ENCODE measurements around the gene ZC3H12D. TPM values are rescaled to one million over a fixed set of nuclear protein-coding genes. Genes with fewer than 3 reads are reported as not detected.
A peak's percentile ranks its signal among the peaks of the same experiment; 100 is the strongest.
"Not testable (repeated sequence)": the region's sequence is repeated elsewhere in the genome, so short reads cannot be mapped to it uniquely, and the experiment has no call there.

The ZC3H12D gene
- total RNA-seq, 2 experiments from 2014 or later: 75.8 to 82.7 TPM

GRCh38 chr6:149446791-149447376, 37.9 kb downstream of the ZC3H12D start:
- peak overlapping the region; percentile 58 for H3K27ac Mint-ChIP-seq

GRCh38 chr6:149445573-149445972, 39.2 kb downstream of the ZC3H12D start:
- intact Hi-C loops (cut with micrococcal nuclease): no loop called here
- no peaks in the 10 kb centered on the region for H3K9me3 Mint-ChIP-seq
- no peaks in the 10 kb centered on the region for H3K27me3 Mint-ChIP-seq (ENCODE audit: low read depth)
- H3K4me3 Mint-ChIP-seq: no peak overlapping the region
- CTCF ChIA-PET: interaction anchor here (0.9 to 3.6 kb wide), 2 partner anchors 39 to 71 kb away, joined by 4 to 21 read pairs; partner anchors contain the start of gene ZC3H12D
- no peak for DNase-seq
- peaks cover 16% of the 10 kb centered on the region for H3K36me3 Mint-ChIP-seq (ENCODE audit: low read depth)
- no peak overlapping the region for H3K27ac Mint-ChIP-seq
- H3K4me1 Mint-ChIP-seq (ENCODE audit: low read depth): peaks cover 6% of the 10 kb centered on the region

More at GRCh38 chr6:149446791-149447376, 37.9 kb downstream of the ZC3H12D start:
- intact Hi-C loops (cut with micrococcal nuclease): no loop called here
- no peaks in the 10 kb centered on the region for H3K9me3 Mint-ChIP-seq
- CTCF ChIA-PET: interaction anchor here (1.1 to 3.6 kb wide), 2 partner anchors 69 to 116 kb away, joined by 3 to 21 read pairs; no protein-coding TSS in a partner anchor
- no peaks in the 10 kb centered on the region for H3K27me3 Mint-ChIP-seq (ENCODE audit: low read depth)
- no peak overlapping the region for H3K4me3 Mint-ChIP-seq
- H3K36me3 Mint-ChIP-seq (ENCODE audit: low read depth): peaks cover 19% of the 10 kb centered on the region
- H3K4me1 Mint-ChIP-seq (ENCODE audit: low read depth): peaks cover 9% of the 10 kb centered on the region
- DNase-seq: no peak

DNA sequence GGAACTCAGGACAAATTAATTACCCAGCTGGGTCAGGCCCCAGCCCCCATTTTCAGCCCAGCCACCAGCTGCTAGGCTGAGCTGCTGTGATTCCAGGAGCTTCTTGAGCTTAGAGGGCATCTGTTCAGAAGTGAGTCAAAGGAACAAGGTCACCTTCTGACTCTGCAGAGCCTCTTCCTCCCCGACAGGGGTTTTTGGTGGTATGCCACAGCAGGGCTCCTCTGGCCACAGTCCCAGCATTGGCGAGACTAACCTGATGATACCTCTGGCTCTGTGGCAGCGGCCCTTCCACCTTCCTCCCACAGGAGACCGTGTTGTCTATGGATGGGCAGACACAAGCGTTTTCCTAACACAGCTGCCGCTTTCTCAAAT, 39.7 kb downstream of the ZC3H12D start:
- DNase-seq: no peak
- Mint-ChIP-seq H3K4me1 (ENCODE audit: low read depth) (peaks cover 5% of the 10 kb centered on the region), H3K9me3 (no peaks in the 10 kb centered on the region), H3K36me3 (ENCODE audit: low read depth) (peaks cover 12% of the 10 kb centered on the region), H3K4me3 (no peak overlapping the region), H3K27ac (no peak overlapping the region), H3K27me3 (ENCODE audit: low read depth) (no peaks in the 10 kb centered on the region)
- intact Hi-C loops (cut with micrococcal nuclease): no loop called here
- CTCF ChIA-PET: interaction anchor here (0.9 to 3.6 kb wide), 4 partner anchors 13 to 74 kb away, joined by 3 to 21 read pairs (median 6); partner anchors contain the start of gene ZC3H12D

GRCh38 chr6:149444360-149445094, 40.3 kb downstream of the ZC3H12D start:
- H3K4me3 Mint-ChIP-seq; H3K4me1 Mint-ChIP-seq (ENCODE audit: low read depth); intact Hi-C loops (cut with micrococcal nuclease); H3K27me3 Mint-ChIP-seq (ENCODE audit: low read depth); H3K27ac Mint-ChIP-seq; H3K36me3 Mint-ChIP-seq (ENCODE audit: low read depth); H3K9me3 Mint-ChIP-seq; DNase-seq: not testable (repeated sequence)
- CTCF ChIA-PET: interaction anchor here (0.9 to 3.6 kb wide), 5 partner anchors 11 to 75 kb away, joined by 3 to 21 read pairs (median 4); partner anchors contain the start of gene ZC3H12D

- no peaks in the 10 kb centered on the region for H3K9me3 Mint-ChIP-seq
- CTCF ChIA-PET: interaction anchor here (0.8 to 3.2 kb wide), 5 partner anchors 10 to 415 kb away, joined by 3 to 22 read pairs (median 3); no protein-coding TSS in a partner anchor
- H3K27ac Mint-ChIP-seq: no peak overlapping the region
- no peak overlapping the region for H3K4me3 Mint-ChIP-seq
- DNase-seq: no peak
- intact Hi-C loops (cut with micrococcal nuclease): no loop called here
- H3K36me3 Mint-ChIP-seq (ENCODE audit: low read depth): peaks cover 4% of the 10 kb centered on the region
- peaks cover 9% of the 10 kb centered on the region for H3K4me1 Mint-ChIP-seq (ENCODE audit: low read depth)
- no peaks in the 10 kb centered on the region for H3K27me3 Mint-ChIP-seq (ENCODE audit: low read depth)
Measured at GRCh38 chr6:149443411-149444181, 41.2 kb downstream of the ZC3H12D start.

DNA sequence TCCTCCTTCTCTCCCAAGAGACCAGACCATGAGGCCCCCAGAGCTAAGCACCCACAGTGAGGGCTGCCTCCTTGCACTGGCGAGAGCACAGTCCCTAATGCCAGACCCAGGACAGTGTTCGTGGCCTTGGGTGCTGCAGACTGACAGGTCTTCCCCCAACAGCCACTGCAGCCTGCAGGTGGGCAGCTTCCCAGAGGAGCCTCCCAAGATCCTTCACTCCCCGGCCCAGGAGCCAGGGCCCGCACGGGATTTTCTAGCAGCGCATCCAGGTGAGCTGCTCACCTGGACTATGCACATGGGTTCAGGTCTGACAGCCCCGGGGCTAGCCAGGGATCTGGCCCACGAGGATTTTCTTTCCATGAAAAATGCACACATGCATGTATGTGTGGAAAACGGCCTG, 43.1 kb downstream of the ZC3H12D start:
- CTCF ChIA-PET: interaction anchor here (0.9 to 3.2 kb wide), 2 partner anchors 10 to 31 kb away, joined by 3 to 22 read pairs; no protein-coding TSS in a partner anchor
- Mint-ChIP-seq H3K27me3 (ENCODE audit: low read depth) (no peaks in the 10 kb centered on the region), H3K4me3 (no peak overlapping the region), H3K36me3 (ENCODE audit: low read depth) (no peaks in the 10 kb centered on the region), H3K4me1 (ENCODE audit: low read depth) (peaks cover 13% of the 10 kb centered on the region), H3K27ac (no peak overlapping the region), H3K9me3 (no peaks in the 10 kb centered on the region)
- DNase-seq: no peak
- intact Hi-C loops (cut with micrococcal nuclease): no loop called here

- Mint-ChIP-seq H3K27ac (no peak overlapping the region), H3K36me3 (ENCODE audit: low read depth) (no peaks in the 10 kb centered on the region), H3K4me3 (no peak overlapping the region), H3K9me3 (no peaks in the 10 kb centered on the region), H3K27me3 (ENCODE audit: low read depth) (no peaks in the 10 kb centered on the region), H3K4me1 (ENCODE audit: low read depth) (peaks cover 13% of the 10 kb centered on the region)
- intact Hi-C loops (cut with micrococcal nuclease): no loop called here
- CTCF ChIA-PET: interaction anchor here (0.9 to 3.2 kb wide), 2 partner anchors 9 to 32 kb away, joined by 3 to 22 read pairs; no protein-coding TSS in a partner anchor
- no peak for DNase-seq
Measured at GRCh38 chr6:149440735-149441671, 43.8 kb downstream of the ZC3H12D start.

GRCh38 chr6:149439626-149440025, 45.2 kb downstream of the ZC3H12D start:
- H3K36me3 Mint-ChIP-seq (ENCODE audit: low read depth): no peaks in the 10 kb centered on the region
- no peak overlapping the region for H3K27ac Mint-ChIP-seq
- no peaks in the 10 kb centered on the region for H3K9me3 Mint-ChIP-seq
- intact Hi-C loops (cut with micrococcal nuclease): no loop called here
- no peak overlapping the region for H3K4me3 Mint-ChIP-seq
- CTCF ChIA-PET: no interaction called here
- no peak for DNase-seq
- H3K4me1 Mint-ChIP-seq (ENCODE audit: low read depth): peaks cover 12% of the 10 kb centered on the region
- no peaks in the 10 kb centered on the region for H3K27me3 Mint-ChIP-seq (ENCODE audit: low read depth)

GRCh38 chr6:149438855-149439254, 46.0 kb downstream of the ZC3H12D start:
- CTCF ChIA-PET: interaction anchor here (2.5 kb wide), 1 partner anchor 410 kb away, joined by 7 read pairs; no protein-coding TSS in a partner anchor
- Mint-ChIP-seq H3K4me3 (no peak overlapping the region), H3K36me3 (ENCODE audit: low read depth) (no peaks in the 10 kb centered on the region)

GRCh38 chr6:149437212-149437611, 47.6 kb downstream of the ZC3H12D start:
- Mint-ChIP-seq H3K4me1 (ENCODE audit: low read depth) (peaks cover 11% of the 10 kb centered on the region), H3K27ac (no peak overlapping the region), H3K27me3 (ENCODE audit: low read depth) (no peaks in the 10 kb centered on the region), H3K4me3 (no peak overlapping the region), H3K9me3 (no peaks in the 10 kb centered on the region), H3K36me3 (ENCODE audit: low read depth) (no peaks in the 10 kb centered on the region)
- CTCF ChIA-PET: interaction anchor here (2.5 to 6.3 kb wide), 2 partner anchors 80 to 409 kb away, joined by 7 to 58 read pairs; no protein-coding TSS in a partner anchor
- DNase-seq: no peak
- intact Hi-C loops (cut with micrococcal nuclease): no loop called here

More at GRCh38 chr6:149438855-149439254, 46.0 kb downstream of the ZC3H12D start:
- intact Hi-C loops (cut with micrococcal nuclease): no loop called here
- Mint-ChIP-seq H3K27me3 (ENCODE audit: low read depth) (no peaks in the 10 kb centered on the region), H3K9me3 (no peaks in the 10 kb centered on the region), H3K4me1 (ENCODE audit: low read depth) (peaks cover 11% of the 10 kb centered on the region), H3K27ac (peak overlapping the region; percentile 0)
- DNase-seq: no peak

DNA sequence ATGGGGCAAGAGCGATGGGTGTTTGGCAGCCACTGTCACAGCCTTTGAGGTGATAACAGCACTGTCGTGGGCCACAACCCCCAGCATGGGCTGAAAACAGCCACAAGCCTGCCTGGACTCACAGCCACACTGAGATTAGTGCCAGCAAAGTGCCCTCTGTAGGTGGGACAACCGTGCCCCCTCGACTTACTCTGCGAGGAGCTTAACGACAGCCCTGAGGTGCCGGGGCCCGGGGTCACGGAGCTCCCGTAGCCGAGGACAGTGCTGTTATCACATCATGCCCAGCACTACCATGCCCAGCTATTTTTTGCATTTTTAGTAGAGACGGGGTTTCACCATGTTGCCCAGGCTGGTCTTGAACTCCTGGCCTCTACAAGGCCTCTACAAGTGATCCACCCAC, 48.2 kb downstream of the ZC3H12D start:
- CTCF ChIA-PET: interaction anchor here (1.0 to 6.3 kb wide), 5 partner anchors 46 to 408 kb away, joined by 3 to 58 read pairs (median 7); no protein-coding TSS in a partner anchor
- H3K27ac Mint-ChIP-seq: no peak overlapping the region

More for the DNA sequence above, 48.2 kb downstream of the ZC3H12D start:
- DNase-seq: no peak
- Mint-ChIP-seq H3K4me3 (no peak overlapping the region), H3K4me1 (ENCODE audit: low read depth) (peaks cover 13% of the 10 kb centered on the region), H3K36me3 (ENCODE audit: low read depth) (no peaks in the 10 kb centered on the region), H3K9me3 (no peaks in the 10 kb centered on the region), H3K27me3 (ENCODE audit: low read depth) (no peaks in the 10 kb centered on the region)
- intact Hi-C loops (cut with micrococcal nuclease): no loop called here

Data from activated naive CD4-positive, alpha-beta T cell treated with anti-CD3 and anti-CD28 coated beads for 36 hours (primary cell).